OCI-M1 (cell line): ENCODE data around the gene CCNI2.
A peak's percentile ranks its signal among the peaks of the same experiment; 100 is the strongest.

Source experiments
- DNase-seq: peaks from one replicate; lab custom pipeline; 2025; lab: John Stamatoyannopoulos, UW

CCNI2 gene

GRCh38 chr5:132749506-132749905, 2.3 kb downstream of the CCNI2 start:
- no peak for DNase-seq

GRCh38 chr5:132750471-132751230, 3.4 kb downstream of the CCNI2 start:
- DNase-seq = no peak

GRCh38 chr5:132751444-132751843, 4.2 kb downstream of the CCNI2 start:
- no peak for DNase-seq

GRCh38 chr5:132751971-132752580, 4.8 kb downstream of the CCNI2 start:
- DNase-seq = no peak

GRCh38 chr5:132752581-132753125, 5.4 kb downstream of the CCNI2 start:
- DNase-seq = no peak

GRCh38 chr5:132753135-132753987, 6.1 kb downstream of the CCNI2 start:
- DNase-seq = peak; percentile 8

GRCh38 chr5:132754111-132754510, 6.9 kb downstream of the CCNI2 start:
- no peak for DNase-seq

- DNase-seq = peak; percentile 47
These were observed 7.7 kb downstream of the CCNI2 start for GRCh38 chr5:132754947-132755346.

GRCh38 chr5:132756542-132756941, 9.3 kb downstream of the CCNI2 start:
- DNase-seq = no peak

GRCh38 chr5:132758451-132758850, 11.2 kb downstream of the CCNI2 start:
- no peak for DNase-seq

GRCh38 chr5:132759114-132760048, 12.2 kb downstream of the CCNI2 start:
- no peak for DNase-seq

GRCh38 chr5:132760049-132760420, 12.8 kb downstream of the CCNI2 start:
- DNase-seq = no peak

- DNase-seq = no peak
These were observed 13.5 kb downstream of the CCNI2 start for GRCh38 chr5:132760601-132761317.

- no peak for DNase-seq
These were observed 14.4 kb downstream of the CCNI2 start for GRCh38 chr5:132761321-132762240.

- DNase-seq = no peak
These were observed 15.2 kb downstream of the CCNI2 start for GRCh38 chr5:132762246-132763000.

GRCh38 chr5:132763181-132764036, 16.2 kb downstream of the CCNI2 start:
- no peak for DNase-seq

- DNase-seq = no peak
These were observed 16.8 kb downstream of the CCNI2 start for GRCh38 chr5:132764051-132764450.

GRCh38 chr5:132764671-132765238, 17.5 kb downstream of the CCNI2 start:
- DNase-seq = no peak
